HFF-Myc (cell line): ENCODE results near the gene FAAP20.

Experiments
- DNase-seq: peaks from one replicate; pipeline ENCODE4 v3.0.0-alpha.2; 2011; ENCODE audit warnings: low read depth; ENCODE audit errors: extremely low read depth
- H3K4me3 ChIP-seq: replicated peaks from 2 replicates; pipeline ENCODE4 v1.5.1; 2011; ENCODE audit warnings: low read depth, mild to moderate bottlenecking, control low read depth, low read length
- TF ChIP-seq, protein P1 (sequence below): IDR thresholded peaks from 2 replicates; pipeline ENCODE4 v1.5.1; 2012; ENCODE audit warnings: mild to moderate bottlenecking, low read depth, low read length, control low read depth; ENCODE audit errors: missing control alignments

FAAP20 gene

DNA sequence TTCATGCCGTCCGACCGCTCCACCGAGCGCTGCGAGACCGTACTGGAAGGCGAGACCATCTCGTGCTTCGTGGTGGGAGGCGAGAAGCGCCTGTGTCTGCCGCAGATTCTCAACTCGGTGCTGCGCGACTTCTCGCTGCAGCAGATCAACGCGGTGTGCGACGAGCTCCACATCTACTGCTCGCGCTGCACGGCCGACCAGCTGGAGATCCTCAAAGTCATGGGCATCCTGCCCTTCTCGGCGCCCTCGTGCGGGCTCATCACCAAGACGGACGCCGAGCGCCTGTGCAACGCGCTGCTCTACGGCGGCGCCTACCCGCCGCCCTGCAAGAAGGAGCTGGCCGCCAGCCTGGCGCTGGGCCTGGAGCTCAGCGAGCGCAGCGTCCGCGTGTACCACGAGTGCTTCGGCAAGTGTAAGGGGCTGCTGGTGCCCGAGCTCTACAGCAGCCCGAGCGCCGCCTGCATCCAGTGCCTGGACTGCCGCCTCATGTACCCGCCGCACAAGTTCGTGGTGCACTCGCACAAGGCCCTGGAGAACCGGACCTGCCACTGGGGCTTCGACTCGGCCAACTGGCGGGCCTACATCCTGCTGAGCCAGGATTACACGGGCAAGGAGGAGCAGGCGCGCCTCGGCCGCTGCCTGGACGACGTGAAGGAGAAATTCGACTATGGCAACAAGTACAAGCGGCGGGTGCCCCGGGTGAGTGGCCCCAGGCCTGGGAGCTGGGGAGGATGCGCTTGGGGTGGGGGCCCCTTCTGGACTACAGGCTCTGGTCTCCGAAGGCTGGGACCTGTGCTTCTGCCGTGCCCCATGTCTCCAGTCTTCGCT is 34.7 kb upstream of the FAAP20 start:
- DNase-seq: no peak
- TF ChIP-seq, protein P1, sequence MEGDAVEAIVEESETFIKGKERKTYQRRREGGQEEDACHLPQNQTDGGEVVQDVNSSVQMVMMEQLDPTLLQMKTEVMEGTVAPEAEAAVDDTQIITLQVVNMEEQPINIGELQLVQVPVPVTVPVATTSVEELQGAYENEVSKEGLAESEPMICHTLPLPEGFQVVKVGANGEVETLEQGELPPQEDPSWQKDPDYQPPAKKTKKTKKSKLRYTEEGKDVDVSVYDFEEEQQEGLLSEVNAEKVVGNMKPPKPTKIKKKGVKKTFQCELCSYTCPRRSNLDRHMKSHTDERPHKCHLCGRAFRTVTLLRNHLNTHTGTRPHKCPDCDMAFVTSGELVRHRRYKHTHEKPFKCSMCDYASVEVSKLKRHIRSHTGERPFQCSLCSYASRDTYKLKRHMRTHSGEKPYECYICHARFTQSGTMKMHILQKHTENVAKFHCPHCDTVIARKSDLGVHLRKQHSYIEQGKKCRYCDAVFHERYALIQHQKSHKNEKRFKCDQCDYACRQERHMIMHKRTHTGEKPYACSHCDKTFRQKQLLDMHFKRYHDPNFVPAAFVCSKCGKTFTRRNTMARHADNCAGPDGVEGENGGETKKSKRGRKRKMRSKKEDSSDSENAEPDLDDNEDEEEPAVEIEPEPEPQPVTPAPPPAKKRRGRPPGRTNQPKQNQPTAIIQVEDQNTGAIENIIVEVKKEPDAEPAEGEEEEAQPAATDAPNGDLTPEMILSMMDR: no peak
- H3K4me3 ChIP-seq: peak overlapping the region; percentile 94

DNA sequence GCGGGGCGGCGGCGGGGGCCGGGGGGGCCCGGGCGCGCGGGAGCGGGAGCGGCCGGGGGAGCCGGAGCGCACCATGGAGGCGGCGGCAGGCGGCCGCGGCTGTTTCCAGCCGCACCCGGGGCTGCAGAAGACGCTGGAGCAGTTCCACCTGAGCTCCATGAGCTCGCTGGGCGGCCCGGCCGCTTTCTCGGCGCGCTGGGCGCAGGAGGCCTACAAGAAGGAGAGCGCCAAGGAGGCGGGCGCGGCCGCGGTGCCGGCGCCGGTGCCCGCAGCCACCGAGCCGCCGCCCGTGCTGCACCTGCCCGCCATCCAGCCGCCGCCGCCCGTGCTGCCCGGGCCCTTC is 34.1 kb upstream of the FAAP20 start:
- TF ChIP-seq, protein P1: no peak

DNA sequence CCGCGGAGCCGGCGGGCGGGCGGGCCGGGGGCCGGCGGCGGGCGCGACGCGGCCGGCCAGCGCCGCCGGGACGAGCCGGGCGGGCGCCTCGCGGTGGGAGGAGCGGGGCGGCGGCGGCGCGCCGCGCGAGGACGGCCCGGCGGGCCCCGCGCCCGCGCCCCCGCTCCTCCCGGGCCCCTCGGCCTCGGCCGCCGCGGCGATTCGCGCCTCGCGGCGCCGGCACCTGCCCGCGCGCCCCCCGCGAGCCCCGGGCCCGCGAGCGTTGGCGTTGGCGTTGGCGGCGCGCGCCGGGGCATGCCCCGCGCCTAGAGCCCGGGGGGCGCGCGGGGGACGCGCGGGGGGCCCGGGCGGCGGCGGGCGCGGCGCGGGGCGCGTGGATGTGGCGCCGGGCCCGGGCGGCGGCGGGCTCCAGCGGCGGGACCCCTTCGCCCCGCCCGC is 33.6 kb upstream of the FAAP20 start, which contains the start of gene SKI:
Gene SKI, plus strand, starts transcription at position 163 of the 438 bp plus-strand sequence. CDS start 448 bp downstream, outside the sequence.
- no peak for DNase-seq
- peak within 1 kb of the TSS; percentile 94 for H3K4me3 ChIP-seq
- TF ChIP-seq, protein P1: no peak

More for the DNA sequence above, 34.1 kb upstream of the FAAP20 start:
- no peak for DNase-seq
- H3K4me3 ChIP-seq: peak overlapping the region; percentile 94

DNA sequence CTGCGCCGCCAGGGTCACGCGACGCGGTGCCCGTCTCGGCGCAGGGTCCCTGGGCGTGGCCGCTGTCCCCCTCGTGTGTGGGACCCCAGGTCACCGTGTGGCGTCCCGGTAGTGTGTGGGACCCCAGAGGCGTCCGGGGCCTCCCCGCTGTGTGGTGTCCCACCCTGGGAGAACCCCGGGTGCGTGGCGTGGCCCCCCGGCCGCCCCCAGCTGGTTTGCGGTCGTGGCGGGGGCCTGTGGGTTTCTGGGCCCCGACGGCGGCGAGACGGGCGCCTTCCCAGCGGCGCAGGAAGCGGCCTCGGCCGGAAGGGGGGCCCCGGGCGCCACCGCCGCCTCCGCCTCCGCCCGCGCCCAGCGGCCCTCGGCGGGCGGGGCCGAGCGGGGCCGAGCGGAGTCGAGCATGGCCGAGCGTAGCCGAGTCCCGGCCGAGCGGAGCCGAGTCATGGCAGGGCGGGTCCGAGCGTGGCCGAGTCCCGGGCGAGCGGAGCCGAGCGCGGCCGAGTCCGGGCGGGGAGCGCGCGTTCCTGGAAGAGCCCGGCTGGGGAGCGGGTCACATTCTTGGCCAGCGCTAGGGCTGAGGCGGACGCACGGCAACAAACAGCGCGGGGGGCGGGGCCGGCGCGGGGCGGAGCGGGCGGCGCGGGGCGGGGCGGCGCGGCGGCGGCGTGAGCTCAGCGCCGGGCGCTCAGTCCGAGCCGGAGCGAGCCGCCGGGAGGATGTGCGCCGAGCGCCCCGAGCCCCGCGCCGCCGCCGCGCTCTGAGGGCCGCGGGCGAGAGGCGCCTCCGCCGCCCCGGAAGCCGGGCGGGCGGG is 33.0 kb upstream of the FAAP20 start:
- peak; percentile 82 for DNase-seq
- peak overlapping the region; percentile 53 for H3K4me3 ChIP-seq
- TF ChIP-seq, protein P1: no peak

DNA sequence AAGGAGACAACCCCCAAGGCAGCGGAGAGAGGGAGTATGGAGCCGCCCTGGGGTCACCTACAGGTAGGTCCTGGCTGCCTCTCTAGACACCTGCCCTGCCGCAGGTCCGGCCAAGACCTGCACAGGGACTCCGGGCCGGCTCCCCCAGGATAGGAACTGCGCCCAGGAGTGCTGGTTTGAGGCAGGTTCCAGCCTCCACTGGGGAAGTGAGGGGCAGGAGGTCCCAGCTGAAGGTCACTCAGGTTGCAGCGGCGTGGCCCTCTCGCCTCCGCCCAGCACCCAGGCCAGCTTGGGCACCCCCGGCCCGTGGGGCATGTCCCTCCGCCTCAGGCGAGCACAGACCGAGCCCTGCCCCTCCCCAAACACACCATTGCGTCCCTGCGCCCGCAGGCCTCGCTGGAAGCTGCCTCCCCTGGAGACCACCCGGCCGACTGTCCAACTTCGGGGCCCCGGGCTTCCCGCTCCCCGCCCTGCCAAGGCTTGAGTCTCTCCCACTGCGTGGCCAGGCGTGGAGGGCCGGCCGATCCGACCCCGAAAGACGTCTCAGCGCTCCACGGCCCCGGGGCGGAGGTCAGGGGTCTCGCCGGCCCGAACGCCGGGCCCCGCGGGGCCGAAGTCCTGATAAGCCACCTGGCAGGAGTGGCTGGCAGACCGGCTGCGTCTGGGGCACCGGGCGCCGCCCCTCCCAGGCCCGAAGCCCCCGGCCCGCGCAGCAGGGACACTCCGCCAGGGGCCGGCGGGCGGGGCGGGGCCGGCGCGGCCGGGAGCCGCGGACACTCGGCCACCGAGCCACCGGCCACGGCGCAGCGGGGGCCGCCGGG is 32.2 kb upstream of the FAAP20 start:
- TF ChIP-seq, protein P1: no peak
- no peak for DNase-seq
- H3K4me3 ChIP-seq: peak overlapping the region; percentile 53
